ENCODE measurements around the gene LCE1B. TPM values are rescaled to one million over a fixed set of nuclear protein-coding genes. Genes with fewer than 3 reads are reported as not detected.

LCE1B gene
- total RNA-seq, 1 donor from 2014 or later, result not detected

DNA sequence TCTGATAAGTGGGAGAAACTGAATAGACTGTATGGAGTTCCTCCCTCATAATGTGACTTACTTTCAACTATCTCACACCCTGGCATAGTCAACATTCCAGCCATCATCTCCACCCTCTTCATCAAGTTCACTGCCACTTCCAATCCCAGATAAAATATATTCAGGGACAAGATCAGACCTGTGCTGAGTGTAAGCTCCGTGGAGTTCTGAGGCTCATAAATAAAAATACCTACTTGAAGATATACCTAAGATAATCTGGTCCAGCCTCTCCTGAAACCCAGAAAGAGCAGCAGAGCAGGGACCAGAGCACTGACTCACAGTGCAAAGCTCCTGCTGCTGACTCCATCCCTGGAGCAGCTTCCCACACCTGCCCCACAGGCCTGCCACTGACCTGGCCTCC is 46.3 kb downstream of the LCE1B start:
- no peaks in the 10 kb centered on the region for H3K36me3 Mint-ChIP-seq (ENCODE audit: low read depth)
- peaks cover 3% of the 10 kb centered on the region for H3K27me3 Mint-ChIP-seq (ENCODE audit: low read depth)
- no peaks in the 10 kb centered on the region for H3K9me3 Mint-ChIP-seq (ENCODE audit: low read depth)
- DNase-seq (ENCODE audit: low spot score), result no peak
- H3K27ac Mint-ChIP-seq (ENCODE audit: unreplicated experiment), result no peak overlapping the region
- H3K4me3 Mint-ChIP-seq (ENCODE audit: unreplicated experiment), result no peak overlapping the region
- TF ChIP-seq, protein P1, sequence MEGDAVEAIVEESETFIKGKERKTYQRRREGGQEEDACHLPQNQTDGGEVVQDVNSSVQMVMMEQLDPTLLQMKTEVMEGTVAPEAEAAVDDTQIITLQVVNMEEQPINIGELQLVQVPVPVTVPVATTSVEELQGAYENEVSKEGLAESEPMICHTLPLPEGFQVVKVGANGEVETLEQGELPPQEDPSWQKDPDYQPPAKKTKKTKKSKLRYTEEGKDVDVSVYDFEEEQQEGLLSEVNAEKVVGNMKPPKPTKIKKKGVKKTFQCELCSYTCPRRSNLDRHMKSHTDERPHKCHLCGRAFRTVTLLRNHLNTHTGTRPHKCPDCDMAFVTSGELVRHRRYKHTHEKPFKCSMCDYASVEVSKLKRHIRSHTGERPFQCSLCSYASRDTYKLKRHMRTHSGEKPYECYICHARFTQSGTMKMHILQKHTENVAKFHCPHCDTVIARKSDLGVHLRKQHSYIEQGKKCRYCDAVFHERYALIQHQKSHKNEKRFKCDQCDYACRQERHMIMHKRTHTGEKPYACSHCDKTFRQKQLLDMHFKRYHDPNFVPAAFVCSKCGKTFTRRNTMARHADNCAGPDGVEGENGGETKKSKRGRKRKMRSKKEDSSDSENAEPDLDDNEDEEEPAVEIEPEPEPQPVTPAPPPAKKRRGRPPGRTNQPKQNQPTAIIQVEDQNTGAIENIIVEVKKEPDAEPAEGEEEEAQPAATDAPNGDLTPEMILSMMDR (IDR thresholded peaks at IDR 0.05), result no peak
- H3K4me1 Mint-ChIP-seq (ENCODE audit: low read depth), result no peaks in the 10 kb centered on the region

DNA sequence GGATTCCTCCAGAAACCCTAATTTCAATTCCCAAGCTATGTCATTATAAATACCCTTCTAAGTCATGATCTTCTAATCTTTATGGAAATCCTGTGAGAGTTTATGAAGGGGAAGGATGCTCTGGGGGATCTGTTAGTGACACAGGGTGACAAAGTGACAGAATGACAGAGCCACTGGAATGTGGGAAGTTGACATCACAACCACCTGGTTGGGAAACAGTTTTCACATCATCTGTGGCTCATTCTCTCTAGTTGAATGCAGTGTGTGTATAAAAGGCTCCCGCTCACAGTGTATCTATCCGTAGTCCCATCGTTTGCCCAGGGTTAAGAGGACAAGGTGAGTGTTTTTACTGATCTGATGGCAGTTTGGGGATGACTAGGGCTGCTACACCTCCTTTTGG is 47.9 kb downstream of the LCE1B start, which contains the start of gene LCE7A:
LCE7A (plus strand) TSS at position 301 of the 400 bp plus-strand sequence. CDS start 702 bp downstream, outside the sequence.
- Mint-ChIP-seq H3K4me1 (ENCODE audit: low read depth) (no peaks in the 10 kb centered on the region), H3K4me3 (ENCODE audit: unreplicated experiment) (no peak within 1 kb of the TSS), H3K27ac (ENCODE audit: unreplicated experiment) (no peak within 1 kb of the TSS), H3K36me3 (ENCODE audit: low read depth) (no peaks in the 10 kb centered on the region), H3K27me3 (ENCODE audit: low read depth) (peaks cover 3% of the 10 kb centered on the region), H3K9me3 (ENCODE audit: low read depth) (no peaks in the 10 kb centered on the region)
- TF ChIP-seq, protein P1 (IDR thresholded peaks at IDR 0.05), result no peak
- DNase-seq (ENCODE audit: low spot score), result no peak

GRCh38 chr1:152860129-152860528 is 48.4 kb downstream of the LCE1B start:
- H3K27me3 Mint-ChIP-seq (ENCODE audit: low read depth), result peaks cover 3% of the 10 kb centered on the region
- H3K36me3 Mint-ChIP-seq (ENCODE audit: low read depth), result no peaks in the 10 kb centered on the region
- H3K27ac Mint-ChIP-seq (ENCODE audit: unreplicated experiment), result no peak overlapping the region
- TF ChIP-seq, protein P1 (IDR thresholded peaks at IDR 0.05), result no peak
- no peak overlapping the region for H3K4me3 Mint-ChIP-seq (ENCODE audit: unreplicated experiment)
- H3K4me1 Mint-ChIP-seq (ENCODE audit: low read depth), result no peaks in the 10 kb centered on the region
- H3K9me3 Mint-ChIP-seq (ENCODE audit: low read depth), result no peaks in the 10 kb centered on the region
- DNase-seq (ENCODE audit: low spot score), result no peak

DNA sequence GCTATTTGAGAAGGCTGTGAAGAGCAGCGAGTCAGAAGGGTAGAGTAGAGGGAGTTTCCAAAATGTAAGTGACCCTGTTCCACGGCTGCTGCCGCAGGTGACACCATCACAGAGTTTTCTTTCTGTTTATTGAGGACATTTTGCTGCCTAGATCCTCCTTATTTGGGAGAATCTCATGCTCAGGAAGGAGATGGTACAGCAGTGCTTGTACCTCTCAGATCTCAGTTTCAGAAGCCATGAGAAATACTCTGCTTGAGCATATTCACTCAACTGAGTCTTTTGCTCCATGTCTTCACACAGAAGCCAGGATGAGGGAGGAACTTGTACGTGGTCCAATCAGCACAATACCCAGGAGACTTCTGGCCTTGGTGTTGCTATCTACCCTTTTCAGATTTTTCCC is 49.6 kb downstream of the LCE1B start:
- no peak for DNase-seq (ENCODE audit: low spot score)
- Mint-ChIP-seq H3K4me3 (ENCODE audit: unreplicated experiment) (no peak overlapping the region), H3K9me3 (ENCODE audit: low read depth) (no peaks in the 10 kb centered on the region), H3K36me3 (ENCODE audit: low read depth) (no peaks in the 10 kb centered on the region), H3K4me1 (ENCODE audit: low read depth) (no peaks in the 10 kb centered on the region), H3K27ac (ENCODE audit: unreplicated experiment) (no peak overlapping the region), H3K27me3 (ENCODE audit: low read depth) (peaks cover 3% of the 10 kb centered on the region)
- TF ChIP-seq, protein P1 (IDR thresholded peaks at IDR 0.05), result no peak

Other genes starting within 250 kb of the LCE1B start
- gene LCE3E, start 245.2 kb upstream of the LCE1B start, total RNA-seq, result not detected in 3 replicates
- not detected in 3 replicates for gene LCE3D, start 231.5 kb upstream of the LCE1B start, total RNA-seq
- gene LCE3C, start 211.7 kb upstream of the LCE1B start, total RNA-seq, result not detected in 3 replicates
- not detected in 3 replicates for gene LCE3B, start 198.2 kb upstream of the LCE1B start, total RNA-seq
- gene LCE3A, start 188.9 kb upstream of the LCE1B start, total RNA-seq, result not detected in 3 replicates
- not detected in 3 replicates for gene LCE2D, start 148.6 kb upstream of the LCE1B start, total RNA-seq
- not detected in 3 replicates for gene LCE2C, start 136.7 kb upstream of the LCE1B start, total RNA-seq
- gene LCE2B, start 125.8 kb upstream of the LCE1B start, total RNA-seq, result not detected in 3 replicates
- not detected in 3 replicates for gene LCE2A, start 113.6 kb upstream of the LCE1B start, total RNA-seq
- gene LCE4A, start 103.8 kb upstream of the LCE1B start, total RNA-seq, result not detected in 3 replicates
- not detected in 3 replicates for gene KPRP, start 53.9 kb upstream of the LCE1B start, total RNA-seq
- gene LCE1F, start 36.8 kb upstream of the LCE1B start, total RNA-seq, result not detected in 3 replicates
- gene LCE1E, start 25.7 kb upstream of the LCE1B start, total RNA-seq, result not detected in 3 replicates
- not detected in 3 replicates for gene LCE1D, start 15.2 kb upstream of the LCE1B start, total RNA-seq
- not detected in 3 replicates for gene LCE1C, start 5.3 kb upstream of the LCE1B start, total RNA-seq
- not detected in 3 replicates for gene LCE1A, start 15.5 kb downstream of the LCE1B start, total RNA-seq
- not detected in 3 replicates for gene LCE6A, start 30.9 kb downstream of the LCE1B start, total RNA-seq
- not detected in 3 replicates for gene LCE7A, start 48.0 kb downstream of the LCE1B start, total RNA-seq
- not detected in 3 replicates for gene SMCP, start 66.4 kb downstream of the LCE1B start, total RNA-seq
- not detected in 3 replicates for gene IVL, start 96.6 kb downstream of the LCE1B start, total RNA-seq
- not detected in 3 replicates for gene SPRR5, start 135.2 kb downstream of the LCE1B start, total RNA-seq
- not detected in 3 replicates for gene SPRR4, start 158.7 kb downstream of the LCE1B start, total RNA-seq
- not detected in 3 replicates for gene SPRR1A, start 172.1 kb downstream of the LCE1B start, total RNA-seq
- not detected in 3 replicates for gene SPRR3, start 189.8 kb downstream of the LCE1B start, total RNA-seq
- gene SPRR1B, start 219.2 kb downstream of the LCE1B start, total RNA-seq, result not detected in 3 replicates
- gene SPRR2D, start 229.1 kb downstream of the LCE1B start, total RNA-seq, result not detected in 3 replicates
- not detected in 3 replicates for gene SPRR2A, start 245.5 kb downstream of the LCE1B start, total RNA-seq

Data from chondrocyte (in vitro differentiated cells).